IMR-90 (cell line): ENCODE data around the gene ABI3. TPM values are rescaled to one million over a fixed set of nuclear protein-coding genes. Genes with fewer than 3 reads are reported as not detected.

Source experiments
- ATAC-seq: fragments of 200-7000 bp; cut with Tn5 transposase; 2 replicates; pipeline ENCODE4 v1.9.1; 2020; ENCODE audit warnings: low read depth, mild to moderate bottlenecking, moderate library complexity
- BruUV-seq: library from RNA; stranded (reverse); fragments of 400-500 nt; replicated peaks from 2 replicates; lab custom pipeline; 2021; lab: Mats Ljungman, UMichigan
- CTCF ChIA-PET: fragments of 300-600 bp; formaldehyde crosslinking; extraction: SDS; loops from one replicate; lab custom pipeline; 2021; ENCODE audit warnings: antibody characterized with exemption; lab: Yijun Ruan, JAX
- POLR2A ChIA-PET: fragments of 300-600 bp; sonication (Branson Sonifier 250); formaldehyde crosslinking; loops from one replicate; lab custom pipeline; 2022; ENCODE audit warnings: antibody characterized with exemption; ENCODE audit not compliant: unreplicated experiment; lab: Charles Lee
- DNase-seq: peaks from one replicate; pipeline ENCODE4 v3.0.0; 2013
- H2AFZ ChIP-seq: replicated peaks from 2 replicates; pipeline ENCODE3; 2013; ENCODE audit warnings: low read length, mild to moderate bottlenecking; ENCODE audit not compliant: poor library complexity
- H2AK5ac ChIP-seq: 2 replicates; pipeline ENCODE4 v1.6.1; 2013; ENCODE audit warnings: low read depth, low read length, inconsistent platforms
- H2AK9ac ChIP-seq: replicated peaks from 2 replicates; pipeline ENCODE3; 2013; ENCODE audit warnings: mild to moderate bottlenecking, low read depth, low read length, moderate library complexity; ENCODE audit not compliant: poor library complexity
- H2BK120ac ChIP-seq: 2 replicates; pipeline ENCODE4 v1.6.1; 2013; ENCODE audit warnings: low read depth, low read length, inconsistent platforms
- H2BK15ac ChIP-seq: 3 replicates; pipeline ENCODE4 v1.6.1; 2013; ENCODE audit warnings: low read depth, low read length, inconsistent platforms
- H2BK20ac ChIP-seq: 2 replicates; pipeline ENCODE4 v1.6.1; 2013; ENCODE audit warnings: low read depth, mild to moderate bottlenecking, inconsistent platforms, low read length, moderate library complexity
- H2BK5ac ChIP-seq: 2 replicates; pipeline ENCODE4 v1.6.1; 2013; ENCODE audit warnings: mild to moderate bottlenecking, low read depth, low read length, inconsistent platforms; ENCODE audit not compliant: poor library complexity, severe bottlenecking
- H3K14ac ChIP-seq: replicated peaks from 2 replicates; pipeline ENCODE4 v1.6.1; 2013; ENCODE audit warnings: low read depth, low read length, inconsistent platforms
- H3K18ac ChIP-seq: 2 replicates; pipeline ENCODE4 v1.6.1; 2013; ENCODE audit warnings: low read depth, low read length, control low read depth
- H3K23ac ChIP-seq: 2 replicates; pipeline ENCODE4 v1.6.1; 2013; ENCODE audit warnings: low read depth, low read length, inconsistent platforms
- H3K27ac ChIP-seq: 2 replicates; pipeline ENCODE4 v1.5.1; 2013; ENCODE audit warnings: mild to moderate bottlenecking, control low read depth, low read length; ENCODE audit not compliant: insufficient read depth
- H3K27me3 ChIP-seq: 2 replicates; pipeline ENCODE4 v1.6.1; 2013; ENCODE audit warnings: low read length; ENCODE audit not compliant: control insufficient read depth, insufficient read depth
- H3K36me3 ChIP-seq: 2 replicates; pipeline ENCODE4 v1.6.1; 2013; ENCODE audit warnings: low read length, mixed read lengths; ENCODE audit not compliant: control insufficient read depth, insufficient read depth
- H3K4ac ChIP-seq: 2 replicates; pipeline ENCODE4 v1.6.1; 2013; ENCODE audit warnings: low read depth, low read length, inconsistent platforms
- H3K4me1 ChIP-seq: 2 replicates; pipeline ENCODE4 v1.6.1; 2013; ENCODE audit warnings: low read length, mixed read lengths; ENCODE audit not compliant: control insufficient read depth, insufficient read depth
- H3K4me2 ChIP-seq: 2 replicates; pipeline ENCODE4 v1.6.1; 2013; ENCODE audit warnings: low read depth, mild to moderate bottlenecking, control low read depth, low read length, moderate library complexity
- H3K4me3 ChIP-seq: 2 replicates; pipeline ENCODE4 v1.5.1; 2013; ENCODE audit warnings: low read depth, mild to moderate bottlenecking, control low read depth, low read length, moderate library complexity; ENCODE audit not compliant: insufficient read depth
- H3K56ac ChIP-seq: 2 replicates; pipeline ENCODE4 v1.6.1; 2013; ENCODE audit warnings: low read length, inconsistent platforms; ENCODE audit not compliant: insufficient read depth; ENCODE audit errors: extremely low read depth
- H3K79me1 ChIP-seq, 2 experiments: 2 replicates each; pipeline ENCODE4 v1.6.1; 2013; ENCODE audit warnings: low read length in 2 of 2, inconsistent platforms in 1 of 2, low read depth in 1 of 2
- H3K9ac ChIP-seq: 2 replicates; pipeline ENCODE4 v1.6.1; 2013; ENCODE audit warnings: low read depth, low read length, control low read depth
- H3K9me1 ChIP-seq: 2 replicates; pipeline ENCODE4 v1.6.1; 2013; ENCODE audit warnings: low read length, inconsistent platforms; ENCODE audit not compliant: insufficient read depth
- H3K9me3 ChIP-seq: 2 replicates; pipeline ENCODE4 v1.6.1; 2013; ENCODE audit warnings: low read length; ENCODE audit not compliant: control insufficient read depth, insufficient read depth
- H4K20me1 ChIP-seq: 2 replicates; pipeline ENCODE4 v1.6.1; 2013; ENCODE audit warnings: low read length, inconsistent platforms; ENCODE audit not compliant: insufficient read depth
- H4K5ac ChIP-seq: 2 replicates; pipeline ENCODE4 v1.6.1; 2013; ENCODE audit warnings: mild to moderate bottlenecking, low read depth, low read length, control low read depth
- H4K8ac ChIP-seq, 2 experiments: 2 replicates each; pipeline ENCODE4 v1.6.1; 2013; ENCODE audit warnings: low read depth in 2 of 2, low read length in 2 of 2, control low read depth in 1 of 2, inconsistent platforms in 1 of 2
- H4K91ac ChIP-seq: 2 replicates; pipeline ENCODE4 v1.6.1; 2013; ENCODE audit warnings: low read depth, low read length, inconsistent platforms; ENCODE audit not compliant: insufficient read depth
- CEBPB ChIP-seq: IDR thresholded peaks from 2 replicates; pipeline ENCODE4 v1.6.1; 2012; ENCODE audit warnings: low read depth, low read length, improper control_type of control experiment
- CHD1 ChIP-seq: IDR thresholded peaks from 2 replicates; pipeline ENCODE4 v1.6.1; 2012; ENCODE audit warnings: low read depth, low read length, improper control_type of control experiment
- MAZ ChIP-seq: IDR thresholded peaks from 2 replicates; pipeline ENCODE4 v1.6.1; 2012; ENCODE audit warnings: low read depth, mild to moderate bottlenecking, low read length, improper control_type of control experiment, moderate library complexity, borderline replicate concordance
- RAD21 ChIP-seq: IDR thresholded peaks from 2 replicates; pipeline ENCODE4 v1.6.1; 2012; ENCODE audit warnings: low read length, improper control_type of control experiment
- RFX5 ChIP-seq: IDR thresholded peaks from 2 replicates; pipeline ENCODE4 v1.8.0; 2012; ENCODE audit warnings: low read depth, mild to moderate bottlenecking, low read length, moderate library complexity
- SMC3 ChIP-seq: fragments of 150-350 bp; IDR thresholded peaks from 2 replicates; pipeline ENCODE4 v1.6.1; 2016; ENCODE audit warnings: low read depth, mild to moderate bottlenecking, antibody characterized with exemption, low read length, moderate library complexity
- WGBS, 2 experiments: methylation state at CpG; one replicate each; pipeline versions ENCODE4 v1.1.5 to v1.1.7; 2013; ENCODE audit warnings: missing lambda C conversion rate in 2 of 2; ENCODE audit not compliant: insufficient read length in 1 of 2; ENCODE audit errors: extremely low coverage in 2 of 2; 5-methylcytosine and 5-hydroxymethylcytosine counted together
- dilution Hi-C: fragments of 300-500 bp; cut with HindIII; formaldehyde crosslinking; loops from one replicate; pipeline ENCODE4 v1.14.3; 2018; ENCODE audit warnings: low sequenced_read_pairs; ENCODE audit not compliant: unreplicated experiment
- in situ Hi-C: fragments of 300-500 bp; cut with MboI; formaldehyde crosslinking; loops from 3 replicates; pipeline ENCODE4 v1.14.3; 2019; ENCODE audit warnings: low sequenced_read_pairs, inconsistent platforms, mixed read lengths
- intact Hi-C: fragments of 100-400 bp; cut with micrococcal nuclease; formaldehyde crosslinking; loops from 2 replicates; pipeline ENCODE4 v1.10.0; 2022
- polyA plus RNA-seq, 3 experiments: library from polyadenylated mRNA; depleted of rRNA; stranded (reverse); fragments of >200 nt; gene quantifications; 2 replicates each; pipeline ENCODE4 v1.2.3, GENCODE V29; 2012; ENCODE audit warnings: low replicate concordance in 1 of 3
- total RNA-seq: library from RNA; depleted of rRNA; stranded (reverse); fragments of >200 nt; gene quantifications from 2 replicates; pipeline ENCODE4 v1.2.3, GENCODE V29; 2012
- TF ChIP-seq, protein P1 (sequence below): fragments of 150-350 bp; IDR thresholded peaks from 2 replicates; pipeline ENCODE4 v1.6.1; 2017; ENCODE audit warnings: mild to moderate bottlenecking, antibody characterized with exemption, low read length, low read depth
- TF ChIP-seq, protein P2 (sequence below): conservative IDR thresholded peaks from 2 replicates; pipeline ENCODE4 v1.5.1; 2012; ENCODE audit warnings: mild to moderate bottlenecking, low read depth, low read length, improper control_type of control experiment

Gene ABI3
- total and polyA plus RNA-seq, 2 of the 4 experiments (the other 2 are of a cell fraction) = 1.1 to 1.2 TPM

DNA sequence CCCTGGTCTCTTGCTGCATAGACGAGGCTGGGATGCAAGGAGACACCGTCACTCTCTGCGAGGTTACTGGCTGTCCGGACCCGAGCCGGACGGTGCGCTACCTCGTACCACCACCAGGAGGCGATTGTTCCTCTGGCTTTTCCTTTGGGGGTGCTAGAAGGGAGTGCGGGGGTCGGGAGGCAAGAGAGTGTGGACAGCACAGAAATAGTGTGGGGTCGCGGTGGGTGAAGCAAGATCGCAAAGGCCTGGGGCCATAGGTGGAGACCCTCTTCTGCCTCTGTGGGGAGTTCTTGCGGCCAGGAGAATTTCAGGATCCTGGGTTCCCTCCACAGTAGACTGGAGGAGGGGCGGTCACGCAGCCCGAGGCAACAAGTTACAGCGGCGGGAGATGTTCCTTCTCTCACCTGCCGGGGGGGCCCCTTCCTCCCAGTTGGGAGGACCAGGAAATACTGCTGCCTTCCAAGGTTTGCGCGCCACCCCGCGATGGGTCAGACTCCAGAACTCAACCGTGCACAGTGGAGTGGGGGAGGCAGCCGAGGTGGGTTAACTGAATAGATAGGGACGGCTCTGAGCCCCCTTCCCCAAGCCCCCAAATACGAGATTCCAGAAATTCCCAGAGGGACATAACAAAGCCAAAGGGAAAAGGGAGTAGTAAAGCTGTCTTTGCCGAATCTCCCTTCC lies 13.2 kb downstream of the ABI3 start:
- Histone ChIP-seq H4K8ac (no peak overlapping the region), H3K56ac (no peak overlapping the region), H2AK9ac (peak overlapping the region; percentile 70), H3K18ac (no peak overlapping the region), H2BK5ac (no peak overlapping the region), H3K4me2 (peak overlapping the region; percentile 83), H2AK5ac (no peak overlapping the region), H4K5ac (no peak overlapping the region), H2BK20ac (no peak overlapping the region), H3K9me3 (no peaks in the 10 kb centered on the region), H3K4ac (no peak overlapping the region), H3K36me3 (no peaks in the 10 kb centered on the region), H2BK15ac (no peak overlapping the region), H4K91ac (no peak overlapping the region), H3K23ac (no peak overlapping the region), H3K79me1 (no peaks in the 10 kb centered on the region), H3K27ac (no peak overlapping the region), H3K27me3 (peaks cover 47% of the 10 kb centered on the region), H3K9me1 (no peaks in the 10 kb centered on the region), H3K14ac (no peak overlapping the region), H3K4me1 (no peaks in the 10 kb centered on the region; the same call in 1 of the 2 replicates), H2BK120ac (no peak overlapping the region), H3K4me3 (no peak overlapping the region), H4K20me1 (no peaks in the 10 kb centered on the region), H2AFZ (peak overlapping the region; percentile 74), H3K9ac (no peak overlapping the region)
- in situ Hi-C loops (no loop called here), dilution Hi-C loops (no loop called here), intact Hi-C loops (no loop called here)
- BruUV-seq = no TSS peak
- WGBS, 2 experiments = 4% methylated on average over 5 of the region's 31 CpGs; no CpG with 5 or more reads in 1 of the 2 experiments
- DNase-seq (peak; percentile 10), ATAC-seq (peak; percentile 81)
- ChIA-PET CTCF (no interaction called here), POLR2A (no interaction called here)
- TF ChIP-seq RAD21 (peak; percentile 48), CEBPB (no peak), CHD1 (no peak), SMC3 (peak; percentile 60), RFX5 (no peak), MAZ (no peak)
- TF ChIP-seq, protein P1, sequence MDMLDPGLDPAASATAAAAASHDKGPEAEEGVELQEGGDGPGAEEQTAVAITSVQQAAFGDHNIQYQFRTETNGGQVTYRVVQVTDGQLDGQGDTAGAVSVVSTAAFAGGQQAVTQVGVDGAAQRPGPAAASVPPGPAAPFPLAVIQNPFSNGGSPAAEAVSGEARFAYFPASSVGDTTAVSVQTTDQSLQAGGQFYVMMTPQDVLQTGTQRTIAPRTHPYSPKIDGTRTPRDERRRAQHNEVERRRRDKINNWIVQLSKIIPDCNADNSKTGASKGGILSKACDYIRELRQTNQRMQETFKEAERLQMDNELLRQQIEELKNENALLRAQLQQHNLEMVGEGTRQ = no peak
- TF ChIP-seq, protein P2, sequence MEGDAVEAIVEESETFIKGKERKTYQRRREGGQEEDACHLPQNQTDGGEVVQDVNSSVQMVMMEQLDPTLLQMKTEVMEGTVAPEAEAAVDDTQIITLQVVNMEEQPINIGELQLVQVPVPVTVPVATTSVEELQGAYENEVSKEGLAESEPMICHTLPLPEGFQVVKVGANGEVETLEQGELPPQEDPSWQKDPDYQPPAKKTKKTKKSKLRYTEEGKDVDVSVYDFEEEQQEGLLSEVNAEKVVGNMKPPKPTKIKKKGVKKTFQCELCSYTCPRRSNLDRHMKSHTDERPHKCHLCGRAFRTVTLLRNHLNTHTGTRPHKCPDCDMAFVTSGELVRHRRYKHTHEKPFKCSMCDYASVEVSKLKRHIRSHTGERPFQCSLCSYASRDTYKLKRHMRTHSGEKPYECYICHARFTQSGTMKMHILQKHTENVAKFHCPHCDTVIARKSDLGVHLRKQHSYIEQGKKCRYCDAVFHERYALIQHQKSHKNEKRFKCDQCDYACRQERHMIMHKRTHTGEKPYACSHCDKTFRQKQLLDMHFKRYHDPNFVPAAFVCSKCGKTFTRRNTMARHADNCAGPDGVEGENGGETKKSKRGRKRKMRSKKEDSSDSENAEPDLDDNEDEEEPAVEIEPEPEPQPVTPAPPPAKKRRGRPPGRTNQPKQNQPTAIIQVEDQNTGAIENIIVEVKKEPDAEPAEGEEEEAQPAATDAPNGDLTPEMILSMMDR = peak; percentile 72
